Central memory CD8-positive, alpha-beta T cell (primary cell): Measurements from ENCODE around the gene ETF1.

Experiments used
- ATAC-seq: fragments of 150-1000 bp; cut with Tn5 transposase; replicated peaks from 2 replicates; pipeline ENCODE4 v1.10.0; 2022; ENCODE audit warnings: mild to moderate bottlenecking, moderate FRiP score, moderate number of reproducible peaks; ENCODE audit not compliant: poor library complexity, severe bottlenecking; ENCODE audit errors: extremely low read depth
- DNase-seq, 2 donors: peaks; one replicate each; pipeline ENCODE4 v3.0.0; 2021; ENCODE audit warnings: low spot score in 2 of 2
- H3K27ac Mint-ChIP-seq: one replicate; pipeline ENCODE4 v1.8.0; 2022; ENCODE audit warnings: low read depth, mild to moderate bottlenecking, moderate library complexity, mixed read lengths
- H3K27me3 Mint-ChIP-seq: one replicate; pipeline ENCODE4 v1.8.0; 2022; ENCODE audit warnings: mixed read lengths
- H3K36me3 Mint-ChIP-seq: one replicate; pipeline ENCODE4 v1.8.0; 2022; ENCODE audit warnings: mild to moderate bottlenecking, moderate library complexity, mixed read lengths; ENCODE audit not compliant: insufficient read depth
- H3K4me1 Mint-ChIP-seq: one replicate; pipeline ENCODE4 v1.8.0; 2022; ENCODE audit warnings: mixed read lengths
- H3K4me3 Mint-ChIP-seq: one replicate; pipeline ENCODE4 v1.8.0; 2022; ENCODE audit warnings: mild to moderate bottlenecking, moderate library complexity, mixed read lengths
- H3K9me3 Mint-ChIP-seq: one replicate; pipeline ENCODE4 v1.8.0; 2022; ENCODE audit warnings: mixed read lengths

Gene ETF1

DNA sequence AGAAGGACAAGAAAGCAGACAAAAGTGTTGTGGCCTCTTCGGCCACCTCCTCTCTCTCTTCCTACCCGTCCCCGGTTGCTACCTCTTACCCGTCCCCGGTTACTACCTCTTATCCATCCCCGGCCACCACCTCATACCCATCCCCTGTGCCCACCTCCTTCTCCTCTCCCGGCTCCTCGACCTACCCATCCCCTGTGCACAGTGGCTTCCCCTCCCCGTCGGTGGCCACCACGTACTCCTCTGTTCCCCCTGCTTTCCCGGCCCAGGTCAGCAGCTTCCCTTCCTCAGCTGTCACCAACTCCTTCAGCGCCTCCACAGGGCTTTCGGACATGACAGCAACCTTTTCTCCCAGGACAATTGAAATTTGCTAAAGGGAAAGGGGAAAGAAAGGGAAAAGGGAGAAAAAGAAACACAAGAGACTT, 75.3 kb downstream of the ETF1 start:
- Mint-ChIP-seq H3K27ac (peak overlapping the region; percentile 44), H3K36me3 (peaks cover 15% of the 10 kb centered on the region), H3K4me3 (peak overlapping the region; percentile 83), H3K27me3 (no peaks in the 10 kb centered on the region), H3K4me1 (peaks cover 23% of the 10 kb centered on the region), H3K9me3 (no peaks in the 10 kb centered on the region)
- ATAC-seq: no peak
- no peak for DNase-seq

DNA sequence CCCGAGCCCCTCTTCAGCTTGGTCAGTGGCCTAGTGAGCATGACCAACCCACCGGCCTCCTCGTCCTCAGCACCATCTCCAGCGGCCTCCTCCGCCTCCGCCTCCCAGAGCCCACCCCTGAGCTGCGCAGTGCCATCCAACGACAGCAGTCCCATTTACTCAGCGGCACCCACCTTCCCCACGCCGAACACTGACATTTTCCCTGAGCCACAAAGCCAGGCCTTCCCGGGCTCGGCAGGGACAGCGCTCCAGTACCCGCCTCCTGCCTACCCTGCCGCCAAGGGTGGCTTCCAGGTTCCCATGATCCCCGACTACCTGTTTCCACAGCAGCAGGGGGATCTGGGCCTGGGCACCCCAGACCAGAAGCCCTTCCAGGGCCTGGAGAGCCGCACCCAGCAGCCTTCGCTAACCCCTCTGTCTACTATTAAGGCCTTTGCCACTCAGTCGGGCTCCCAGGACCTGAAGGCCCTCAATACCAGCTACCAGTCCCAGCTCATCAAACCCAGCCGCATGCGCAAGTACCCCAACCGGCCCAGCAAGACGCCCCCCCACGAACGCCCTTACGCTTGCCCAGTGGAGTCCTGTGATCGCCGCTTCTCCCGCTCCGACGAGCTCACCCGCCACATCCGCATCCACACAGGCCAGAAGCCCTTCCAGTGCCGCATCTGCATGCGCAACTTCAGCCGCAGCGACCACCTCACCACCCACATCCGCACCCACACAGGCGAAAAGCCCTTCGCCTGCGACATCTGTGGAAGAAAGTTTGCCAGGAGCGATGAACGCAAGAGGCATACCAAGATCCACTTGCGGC, 75.9 kb downstream of the ETF1 start:
- Mint-ChIP-seq H3K9me3 (no peaks in the 10 kb centered on the region), H3K4me1 (peaks cover 23% of the 10 kb centered on the region), H3K27me3 (no peaks in the 10 kb centered on the region), H3K4me3 (peak overlapping the region; percentile 83), H3K36me3 (peaks cover 15% of the 10 kb centered on the region), H3K27ac (peak overlapping the region; percentile 44)
- no peak for ATAC-seq
- DNase-seq: no peak

- Mint-ChIP-seq H3K4me1 (peaks cover 23% of the 10 kb centered on the region), H3K27ac (peak overlapping the region; percentile 95), H3K4me3 (peak overlapping the region; percentile 83), H3K36me3 (peaks cover 15% of the 10 kb centered on the region), H3K27me3 (no peaks in the 10 kb centered on the region), H3K9me3 (no peaks in the 10 kb centered on the region)
- ATAC-seq (no peak), DNase-seq (no peak)
These were observed 76.7 kb downstream of the ETF1 start for GRCh38 chr5:138466125-138466899.

DNA sequence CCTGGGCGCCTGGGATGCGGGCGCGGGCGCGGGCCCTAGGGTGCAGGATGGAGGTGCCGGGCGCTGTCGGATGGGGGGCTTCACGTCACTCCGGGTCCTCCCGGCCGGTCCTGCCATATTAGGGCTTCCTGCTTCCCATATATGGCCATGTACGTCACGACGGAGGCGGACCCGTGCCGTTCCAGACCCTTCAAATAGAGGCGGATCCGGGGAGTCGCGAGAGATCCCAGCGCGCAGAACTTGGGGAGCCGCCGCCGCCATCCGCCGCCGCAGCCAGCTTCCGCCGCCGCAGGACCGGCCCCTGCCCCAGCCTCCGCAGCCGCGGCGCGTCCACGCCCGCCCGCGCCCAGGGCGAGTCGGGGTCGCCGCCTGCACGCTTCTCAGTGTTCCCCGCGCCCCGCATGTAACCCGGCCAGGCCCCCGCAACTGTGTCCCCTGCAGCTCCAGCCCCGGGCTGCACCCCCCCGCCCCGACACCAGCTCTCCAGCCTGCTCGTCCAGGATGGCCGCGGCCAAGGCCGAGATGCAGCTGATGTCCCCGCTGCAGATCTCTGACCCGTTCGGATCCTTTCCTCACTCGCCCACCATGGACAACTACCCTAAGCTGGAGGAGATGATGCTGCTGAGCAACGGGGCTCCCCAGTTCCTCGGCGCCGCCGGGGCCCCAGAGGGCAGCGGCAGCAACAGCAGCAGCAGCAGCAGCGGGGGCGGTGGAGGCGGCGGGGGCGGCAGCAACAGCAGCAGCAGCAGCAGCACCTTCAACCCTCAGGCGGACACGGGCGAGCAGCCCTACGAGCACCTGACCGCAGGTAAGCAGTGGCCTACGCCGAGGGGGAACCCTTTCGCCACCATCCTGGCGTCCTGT, 77.5 kb downstream of the ETF1 start, which contains the start of gene EGR1:
Gene EGR1 (plus strand): TSS at position 219 of the 864 bp plus-strand sequence. CDS start 283 bp downstream, at position 502.
- peaks cover 29% of the 10 kb centered on the region for H3K4me1 Mint-ChIP-seq
- DNase-seq (peak; percentile 95), ATAC-seq (peak; percentile 67)
- H3K27me3 Mint-ChIP-seq: no peaks in the 10 kb centered on the region
- H3K36me3 Mint-ChIP-seq: peaks cover 15% of the 10 kb centered on the region
- no peaks in the 10 kb centered on the region for H3K9me3 Mint-ChIP-seq
- peak within 1 kb of the TSS; percentile 83 for H3K4me3 Mint-ChIP-seq
- peak within 1 kb of the TSS; percentile 95 for H3K27ac Mint-ChIP-seq

DNA sequence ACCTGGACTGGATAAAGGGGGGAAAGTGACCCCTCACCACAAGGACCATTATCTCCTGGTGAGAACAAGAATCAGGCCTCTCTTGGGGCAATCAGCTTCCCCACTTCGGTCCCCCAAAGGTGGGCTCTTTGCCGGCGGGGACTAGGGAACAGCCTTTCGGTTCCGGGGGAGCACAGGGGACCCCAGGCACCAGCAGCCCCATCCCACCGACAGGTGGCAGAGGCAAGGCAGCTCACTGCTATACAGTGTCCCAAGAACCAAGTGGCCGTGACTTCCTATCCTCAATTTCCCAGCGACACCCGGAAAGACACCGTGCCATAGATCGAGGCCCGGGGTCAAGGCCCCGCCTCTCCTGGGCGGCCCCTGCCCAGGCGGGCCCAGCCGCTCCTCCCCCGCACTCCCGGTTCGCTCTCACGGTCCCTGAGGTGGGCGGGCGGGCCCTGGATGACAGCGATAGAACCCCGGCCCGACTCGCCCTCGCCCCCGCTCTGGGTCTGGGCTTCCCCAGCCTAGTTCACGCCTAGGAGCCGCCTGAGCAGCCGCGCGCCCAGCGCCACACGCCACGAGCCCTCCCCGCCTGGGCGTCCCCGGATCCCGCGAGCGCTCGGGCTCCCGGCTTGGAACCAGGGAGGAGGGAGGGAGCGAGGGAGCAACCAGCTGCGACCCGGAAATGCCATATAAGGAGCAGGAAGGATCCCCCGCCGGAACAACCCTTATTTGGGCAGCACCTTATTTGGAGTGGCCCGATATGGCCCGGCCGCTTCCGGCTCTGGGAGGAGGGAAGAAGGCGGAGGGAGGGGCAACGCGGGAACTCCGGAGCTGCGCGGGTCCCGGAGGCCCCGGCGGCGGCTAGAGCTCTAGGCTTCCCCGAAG, 78.4 kb downstream of the ETF1 start:
- peak overlapping the region; percentile 83 for H3K4me3 Mint-ChIP-seq
- peaks cover 34% of the 10 kb centered on the region for H3K4me1 Mint-ChIP-seq
- no peaks in the 10 kb centered on the region for H3K9me3 Mint-ChIP-seq
- H3K27ac Mint-ChIP-seq: peak overlapping the region; percentile 95
- peaks cover 17% of the 10 kb centered on the region for H3K36me3 Mint-ChIP-seq
- no peaks in the 10 kb centered on the region for H3K27me3 Mint-ChIP-seq
- peak; percentile 96 to 97 for DNase-seq
- peak; percentile 72 for ATAC-seq

DNA sequence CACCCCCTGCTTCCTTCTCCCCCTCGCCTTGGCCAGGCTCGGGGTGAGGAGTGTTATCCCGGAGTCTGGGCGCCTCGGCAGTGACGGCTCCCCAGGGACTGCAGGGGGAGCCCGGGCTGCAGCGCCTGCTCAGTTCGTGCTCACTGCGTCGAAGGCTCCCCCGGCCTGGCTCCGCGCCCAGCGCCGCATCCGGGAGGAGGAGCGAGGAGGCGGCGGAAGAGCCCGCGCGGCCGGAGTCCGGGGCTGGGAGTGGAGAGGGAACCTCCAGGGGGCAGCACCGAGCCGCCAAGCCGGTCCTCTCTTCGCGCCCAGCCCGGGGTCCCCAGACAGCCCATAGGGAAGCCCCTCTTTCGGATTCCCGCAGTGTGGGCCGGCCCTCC, 79.0 kb downstream of the ETF1 start:
- Mint-ChIP-seq H3K27ac (peak overlapping the region; percentile 95), H3K4me3 (peak overlapping the region; percentile 83), H3K4me1 (peaks cover 41% of the 10 kb centered on the region), H3K27me3 (no peaks in the 10 kb centered on the region), H3K9me3 (no peaks in the 10 kb centered on the region), H3K36me3 (peaks cover 21% of the 10 kb centered on the region)
- DNase-seq (peak; percentile 89 to 91), ATAC-seq (peak; percentile 55)

GRCh38 chr5:138463419-138464007, 79.5 kb downstream of the ETF1 start:
- Mint-ChIP-seq H3K27me3 (no peaks in the 10 kb centered on the region), H3K9me3 (no peaks in the 10 kb centered on the region), H3K36me3 (peaks cover 21% of the 10 kb centered on the region), H3K27ac (peak overlapping the region; percentile 95), H3K4me3 (peak overlapping the region; percentile 83), H3K4me1 (peaks cover 45% of the 10 kb centered on the region)
- ATAC-seq (no peak), DNase-seq (no peak)

GRCh38 chr5:138461343-138462125, 81.5 kb downstream of the ETF1 start:
- Mint-ChIP-seq H3K27ac (peak overlapping the region; percentile 91), H3K27me3 (no peaks in the 10 kb centered on the region), H3K4me1 (peaks cover 31% of the 10 kb centered on the region), H3K9me3 (no peaks in the 10 kb centered on the region), H3K4me3 (no peak overlapping the region), H3K36me3 (peaks cover 21% of the 10 kb centered on the region)
- no peak for ATAC-seq
- no peak for DNase-seq

GRCh38 chr5:138460032-138460693, 82.9 kb downstream of the ETF1 start:
- ATAC-seq: no peak
- Mint-ChIP-seq H3K27me3 (no peaks in the 10 kb centered on the region), H3K27ac (peak overlapping the region; percentile 91), H3K4me1 (peaks cover 29% of the 10 kb centered on the region), H3K36me3 (peaks cover 17% of the 10 kb centered on the region), H3K9me3 (no peaks in the 10 kb centered on the region), H3K4me3 (no peak overlapping the region)
- no peak for DNase-seq

DNA sequence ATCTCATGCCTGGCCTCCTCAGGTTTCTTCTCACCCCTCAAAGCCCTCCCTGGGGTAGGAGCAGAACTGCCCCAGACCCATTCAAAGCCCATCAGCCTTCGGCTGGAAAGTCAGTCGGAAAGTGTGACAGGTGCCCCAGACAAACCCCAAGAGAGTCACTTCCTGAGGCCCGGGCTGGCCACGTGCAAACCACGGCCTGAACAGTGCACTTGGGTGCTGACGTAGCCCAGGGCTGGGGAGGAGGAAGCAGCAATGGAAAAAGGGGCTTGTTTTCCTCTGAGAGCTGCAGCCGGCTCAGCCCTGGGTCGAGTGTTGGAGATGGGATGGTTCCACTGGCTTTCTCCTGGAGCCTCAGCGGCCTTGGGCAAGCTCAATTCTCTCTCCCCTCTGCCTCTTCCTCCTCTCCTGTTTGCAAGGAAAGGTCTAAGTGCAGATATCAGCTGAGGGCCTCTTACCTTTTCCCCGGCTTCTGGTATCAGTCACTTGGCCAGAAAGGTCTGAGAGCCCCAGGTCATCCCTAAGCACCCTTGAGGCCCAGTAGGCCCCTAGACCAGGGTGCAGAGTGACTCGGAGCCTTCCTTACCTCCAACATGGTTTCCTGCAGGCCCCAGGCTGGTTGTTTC, 83.6 kb downstream of the ETF1 start:
- H3K9me3 Mint-ChIP-seq: no peaks in the 10 kb centered on the region
- H3K36me3 Mint-ChIP-seq: peaks cover 13% of the 10 kb centered on the region
- peak overlapping the region; percentile 99 for H3K27ac Mint-ChIP-seq
- H3K27me3 Mint-ChIP-seq: no peaks in the 10 kb centered on the region
- DNase-seq (peak; percentile 54 to 80), ATAC-seq (peak; percentile 78)
- H3K4me1 Mint-ChIP-seq: peaks cover 29% of the 10 kb centered on the region
- H3K4me3 Mint-ChIP-seq: peak overlapping the region; percentile 63
